ENCODE data around the gene CTSF.

DNA sequence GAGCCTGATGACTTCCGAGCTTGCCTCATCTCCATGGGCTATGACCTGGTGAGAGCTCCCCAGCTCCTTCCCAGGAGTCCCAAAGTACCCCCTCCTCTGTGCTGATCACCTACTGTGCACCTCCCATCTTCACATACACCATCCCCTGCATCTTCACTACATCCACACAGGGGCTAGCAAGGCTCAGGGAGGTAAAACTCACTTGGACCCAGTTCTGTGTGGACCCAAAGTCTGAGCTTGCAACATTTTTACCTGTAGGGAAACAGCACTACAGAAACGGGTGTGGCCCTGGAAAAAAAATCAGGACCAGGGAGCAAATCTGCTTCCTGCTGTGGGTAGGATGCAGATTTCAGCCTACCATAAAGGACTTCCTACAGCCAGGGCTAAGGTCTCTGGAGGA is 6.1 kb downstream of the CTSF start:
- TF ChIP-seq EZH2 (IDR thresholded peaks at IDR 0.05; ENCODE audit: borderline replicate concordance, insufficient read depth, low read depth, low read length, poor library complexity, severe bottlenecking) = no peak
- TF ChIP-seq, protein P1, sequence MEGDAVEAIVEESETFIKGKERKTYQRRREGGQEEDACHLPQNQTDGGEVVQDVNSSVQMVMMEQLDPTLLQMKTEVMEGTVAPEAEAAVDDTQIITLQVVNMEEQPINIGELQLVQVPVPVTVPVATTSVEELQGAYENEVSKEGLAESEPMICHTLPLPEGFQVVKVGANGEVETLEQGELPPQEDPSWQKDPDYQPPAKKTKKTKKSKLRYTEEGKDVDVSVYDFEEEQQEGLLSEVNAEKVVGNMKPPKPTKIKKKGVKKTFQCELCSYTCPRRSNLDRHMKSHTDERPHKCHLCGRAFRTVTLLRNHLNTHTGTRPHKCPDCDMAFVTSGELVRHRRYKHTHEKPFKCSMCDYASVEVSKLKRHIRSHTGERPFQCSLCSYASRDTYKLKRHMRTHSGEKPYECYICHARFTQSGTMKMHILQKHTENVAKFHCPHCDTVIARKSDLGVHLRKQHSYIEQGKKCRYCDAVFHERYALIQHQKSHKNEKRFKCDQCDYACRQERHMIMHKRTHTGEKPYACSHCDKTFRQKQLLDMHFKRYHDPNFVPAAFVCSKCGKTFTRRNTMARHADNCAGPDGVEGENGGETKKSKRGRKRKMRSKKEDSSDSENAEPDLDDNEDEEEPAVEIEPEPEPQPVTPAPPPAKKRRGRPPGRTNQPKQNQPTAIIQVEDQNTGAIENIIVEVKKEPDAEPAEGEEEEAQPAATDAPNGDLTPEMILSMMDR (IDR thresholded peaks at IDR 0.05) = no peak
